HCT116 (cell line): ENCODE data around the gene NDUFV3. TPM values are rescaled to one million over a fixed set of nuclear protein-coding genes. Genes with fewer than 3 reads are reported as not detected.

Experiments
- ATAC-seq: fragments of 200-7000 bp; cut with Tn5 transposase; 2 replicates; pipeline ENCODE4 v1.9.1; 2020; ENCODE audit warnings: mild to moderate bottlenecking, moderate library complexity
- BruUV-seq: library from RNA; stranded (reverse); fragments of 400-500 nt; replicated peaks from 2 replicates; lab custom pipeline; 2021; lab: Mats Ljungman, UMichigan
- CTCF ChIA-PET: fragments of 300-600 bp; sonication (Branson Sonifier 250); formaldehyde crosslinking; loops from one replicate; lab custom pipeline; 2021; ENCODE audit warnings: antibody characterized with exemption; lab: Charles Lee
- POLR2A ChIA-PET: fragments of 300-600, 350-600 bp; sonication (Branson Sonifier 250); formaldehyde crosslinking; loops from one replicate; lab custom pipeline; 2021; ENCODE audit warnings: antibody characterized with exemption; lab: Charles Lee
- RAD21 ChIA-PET, 2 experiments: fragments of 300-600 bp; sonication (Branson Sonifier 250); formaldehyde crosslinking; loops; one replicate each; lab custom pipeline; 2023; ENCODE audit warnings: low total read pairs in 2 of 2; ENCODE audit not compliant: uncharacterized antibody in 2 of 2, unreplicated experiment in 2 of 2, low non-redundant PET in 1 of 2; lab: Charles Lee
- DNase-seq: peaks from one replicate; pipeline ENCODE4 v3.0.0-alpha.2; 2010; ENCODE audit warnings: low read depth, low spot score
- H2AFZ ChIP-seq: fragments of 200-600 bp; shearing (Covaris generic), sonication (generic); 2 replicates; pipeline ENCODE4 v1.6.1; 2017; ENCODE audit warnings: low read depth, mixed run types, mixed read lengths, antibody characterized with exemption, low read length; ENCODE audit not compliant: poor library complexity, severe bottlenecking
- H3K27ac ChIP-seq: 2 replicates; pipeline ENCODE4 v1.5.1; 2012; ENCODE audit warnings: low read depth, low read length
- H3K27me3 ChIP-seq: fragments of 200-600 bp; sonication (generic); 2 replicates; pipeline ENCODE4 v1.6.1; 2016; ENCODE audit warnings: mixed run types, low read length, mixed read lengths; ENCODE audit not compliant: insufficient read depth
- H3K36me3 ChIP-seq, 2 experiments: fragments of 200-500 bp in 1 of 2; fragments of 200-600 bp in 1 of 2; sonication (Bioruptor generic) in 1 of 2; sonication (generic) in 1 of 2; 2 replicates each; pipeline versions ENCODE4 v1.5.1 to v1.6.1; 2014 to 2016; ENCODE audit warnings: low read length in 2 of 2, inconsistent platforms in 1 of 2, mixed read lengths in 1 of 2, mixed run types in 1 of 2; ENCODE audit not compliant: insufficient read depth in 2 of 2, control insufficient read depth in 1 of 2
- H3K4me1 ChIP-seq, 2 experiments: fragments of 200-600 bp in 1 of 2; sonication (generic) in 1 of 2; 2 replicates each; pipeline versions ENCODE4 v1.5.1 to v1.6.1; 2012 to 2017; ENCODE audit warnings: low read length in 2 of 2, inconsistent platforms in 1 of 2, mild to moderate bottlenecking in 1 of 2, mixed read lengths in 1 of 2, mixed run types in 1 of 2, moderate library complexity in 1 of 2; ENCODE audit not compliant: insufficient read depth in 2 of 2, control insufficient read depth in 1 of 2
- H3K4me2 ChIP-seq: fragments of 200-600 bp; sonication (generic); 2 replicates; pipeline ENCODE4 v1.6.1; 2017; ENCODE audit warnings: mixed run types, low read length, mixed read lengths
- H3K4me3 ChIP-seq, 2 experiments: fragments of 200-600 bp in 1 of 2; sonication (generic) in 1 of 2; replicated peaks in 1 of 2; 2 replicates each; pipeline ENCODE4 v1.5.1; 2011 to 2016; ENCODE audit warnings: low read length in 2 of 2, control low read depth in 1 of 2, low read depth in 1 of 2, mild to moderate bottlenecking in 1 of 2, mixed read lengths in 1 of 2, mixed run types in 1 of 2
- H3K79me2 ChIP-seq: fragments of 200-600 bp; sonication (generic); 2 replicates; pipeline ENCODE4 v1.6.1; 2017; ENCODE audit warnings: mild to moderate bottlenecking, mixed run types, low read length, moderate library complexity, mixed read lengths; ENCODE audit not compliant: insufficient read depth
- H3K9ac ChIP-seq: fragments of 200-600 bp; sonication (generic); 2 replicates; pipeline ENCODE4 v1.6.1; 2016; ENCODE audit warnings: low read length, mixed read lengths
- H3K9me2 ChIP-seq: fragments of 200-600 bp; sonication (generic), shearing (Covaris generic); 2 replicates; pipeline ENCODE4 v1.6.1; 2017; ENCODE audit warnings: mixed run types, mild to moderate bottlenecking, moderate library complexity; ENCODE audit not compliant: insufficient read depth
- H3K9me3 ChIP-seq, 2 experiments: fragments of 200-500 bp in 1 of 2; fragments of 200-600 bp in 1 of 2; sonication (Bioruptor generic) in 1 of 2; sonication (generic) in 1 of 2; 2 replicates each; pipeline ENCODE4 v1.6.1; 2014 to 2017; ENCODE audit warnings: low read length in 2 of 2, mixed read lengths in 2 of 2, inconsistent platforms in 1 of 2, low read depth in 1 of 2, mild to moderate bottlenecking in 1 of 2, mixed run types in 1 of 2, moderate library complexity in 1 of 2; ENCODE audit not compliant: control insufficient read depth in 1 of 2, insufficient read depth in 1 of 2
- H4K20me1 ChIP-seq: fragments of 200-600 bp; sonication (generic), shearing (Covaris generic); 2 replicates; pipeline ENCODE4 v1.6.1; 2017; ENCODE audit warnings: mixed run types, mild to moderate bottlenecking, moderate library complexity; ENCODE audit not compliant: insufficient read depth
- CBX3 ChIP-seq: IDR thresholded peaks from 2 replicates; pipeline ENCODE4 v1.6.1; 2012; ENCODE audit warnings: low read depth
- CEBPB ChIP-seq: IDR thresholded peaks from 2 replicates; pipeline ENCODE4 v1.6.1; 2012; ENCODE audit warnings: low read depth
- ELF1 ChIP-seq: IDR thresholded peaks from 2 replicates; pipeline ENCODE4 v1.6.1; 2012; ENCODE audit warnings: low read depth, borderline replicate concordance
- JUND ChIP-seq: IDR thresholded peaks from 2 replicates; pipeline ENCODE4 v1.6.1; 2012
- MAX ChIP-seq: IDR thresholded peaks from 2 replicates; pipeline ENCODE4 v1.6.1; 2012
- POLR2A ChIP-seq: IDR thresholded peaks from 2 replicates; pipeline ENCODE4 v1.7.0; 2011; ENCODE audit warnings: borderline replicate concordance; ENCODE audit not compliant: insufficient read depth, insufficient read length; ENCODE audit errors: extremely low read depth
- POLR2AphosphoS5 ChIP-seq: IDR thresholded peaks from 2 replicates; pipeline ENCODE4 v1.6.1; 2011; ENCODE audit warnings: mild to moderate bottlenecking, low read depth, low read length, moderate library complexity
- RAD21 ChIP-seq: IDR thresholded peaks from 2 replicates; pipeline ENCODE4 v1.6.1; 2012; ENCODE audit warnings: low read depth, mild to moderate bottlenecking
- SIN3A ChIP-seq: IDR thresholded peaks from 2 replicates; pipeline ENCODE4 v1.6.1; 2012; ENCODE audit warnings: low read depth
- SP1 ChIP-seq: IDR thresholded peaks from 2 replicates; pipeline ENCODE4 v1.6.1; 2012; ENCODE audit warnings: low read depth
- SRF ChIP-seq: IDR thresholded peaks from 2 replicates; pipeline ENCODE4 v1.6.1; 2012; ENCODE audit warnings: low read depth
- YY1 ChIP-seq: IDR thresholded peaks from 2 replicates; pipeline ENCODE4 v1.6.1; 2011; ENCODE audit warnings: low read length, low read depth, moderate library complexity, mild to moderate bottlenecking; ENCODE audit not compliant: insufficient replicate concordance; ENCODE audit errors: extremely low read depth
- ZFX ChIP-seq: fragments of 450-650 bp; IDR thresholded peaks from 2 replicates; pipeline ENCODE4 v1.6.1; 2017
- ZNF274 ChIP-seq: fragments of 200-500 bp; sonication (Bioruptor generic); IDR thresholded peaks from 2 replicates; pipeline ENCODE4 v1.6.1; 2014; ENCODE audit warnings: mild to moderate bottlenecking, low read depth, low read length, inconsistent platforms
- intact Hi-C: fragments of 100-400 bp; cut with micrococcal nuclease; formaldehyde crosslinking; loops from 2 replicates; pipeline ENCODE4 v1.10.0; 2022
- total RNA-seq: library from RNA; stranded (reverse); gene quantifications from one replicate; pipeline ENCODE4 v1.2.1, GENCODE V29; 2021; ENCODE audit not compliant: unreplicated experiment

NDUFV3 gene
- total RNA-seq, 1 experiment from 2014 or later, result 35.2 TPM

- no peak overlapping the region for H2AFZ ChIP-seq
- no TSS peak for BruUV-seq
- no peak overlapping the region for H3K9ac ChIP-seq
- H3K4me3 ChIP-seq, result no peak overlapping the region
- CTCF ChIA-PET, result no interaction called here
- H3K27ac ChIP-seq, result no peak overlapping the region
- peaks cover 17% of the 10 kb centered on the region; the same call in 1 of the 2 replicates for H4K20me1 ChIP-seq
- intact Hi-C loops, result no loop called here
- no peak overlapping the region for H3K4me2 ChIP-seq
- H3K36me3 ChIP-seq, result peaks cover 28 to 73% of the 10 kb centered on the region in 2 experiments
- DNase-seq (no peak), ATAC-seq (no peak)
- H3K9me2 ChIP-seq, result no peaks in the 10 kb centered on the region
- no peaks in the 10 kb centered on the region for H3K9me3 ChIP-seq
- POLR2A ChIA-PET, result no interaction called here
- peaks cover 85% of the 10 kb centered on the region for H3K79me2 ChIP-seq
- TF ChIP-seq CBX3 (no peak), SIN3A (no peak), ELF1 (no peak), CEBPB (no peak), YY1 (no peak), JUND (no peak), ZFX (no peak), SP1 (no peak), POLR2A (no peak), ZNF274 (no peak), POLR2AphosphoS5 (no peak), SRF (no peak), MAX (no peak), RAD21 (no peak)
- H3K4me1 ChIP-seq, result no peaks in the 10 kb centered on the region
- no peaks in the 10 kb centered on the region for H3K27me3 ChIP-seq
- RAD21 ChIA-PET, result no interaction called here
Observed at GRCh38 chr21:42846221-42846620, 46.9 kb upstream of the NDUFV3 start.
